ENCODE data around the gene TET1.

DNA sequence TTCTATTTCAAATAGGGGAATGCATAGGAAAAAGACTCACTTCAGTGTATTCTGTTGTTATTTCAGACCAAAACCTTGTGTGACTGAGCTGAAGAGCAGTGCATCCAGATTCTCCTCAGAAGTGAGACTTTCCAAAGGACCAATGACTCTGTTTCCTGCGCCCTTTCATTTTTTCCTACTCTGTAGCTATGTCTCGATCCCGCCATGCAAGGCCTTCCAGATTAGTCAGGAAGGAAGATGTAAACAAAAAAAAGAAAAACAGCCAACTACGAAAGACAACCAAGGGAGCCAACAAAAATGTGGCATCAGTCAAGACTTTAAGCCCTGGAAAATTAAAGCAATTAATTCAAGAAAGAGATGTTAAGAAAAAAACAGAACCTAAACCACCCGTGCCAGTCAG lies 12.0 kb downstream of the TET1 start:
- TF ChIP-seq POLR2A (IDR thresholded peaks at IDR 0.05), result no peak
- TF ChIP-seq, protein P1, sequence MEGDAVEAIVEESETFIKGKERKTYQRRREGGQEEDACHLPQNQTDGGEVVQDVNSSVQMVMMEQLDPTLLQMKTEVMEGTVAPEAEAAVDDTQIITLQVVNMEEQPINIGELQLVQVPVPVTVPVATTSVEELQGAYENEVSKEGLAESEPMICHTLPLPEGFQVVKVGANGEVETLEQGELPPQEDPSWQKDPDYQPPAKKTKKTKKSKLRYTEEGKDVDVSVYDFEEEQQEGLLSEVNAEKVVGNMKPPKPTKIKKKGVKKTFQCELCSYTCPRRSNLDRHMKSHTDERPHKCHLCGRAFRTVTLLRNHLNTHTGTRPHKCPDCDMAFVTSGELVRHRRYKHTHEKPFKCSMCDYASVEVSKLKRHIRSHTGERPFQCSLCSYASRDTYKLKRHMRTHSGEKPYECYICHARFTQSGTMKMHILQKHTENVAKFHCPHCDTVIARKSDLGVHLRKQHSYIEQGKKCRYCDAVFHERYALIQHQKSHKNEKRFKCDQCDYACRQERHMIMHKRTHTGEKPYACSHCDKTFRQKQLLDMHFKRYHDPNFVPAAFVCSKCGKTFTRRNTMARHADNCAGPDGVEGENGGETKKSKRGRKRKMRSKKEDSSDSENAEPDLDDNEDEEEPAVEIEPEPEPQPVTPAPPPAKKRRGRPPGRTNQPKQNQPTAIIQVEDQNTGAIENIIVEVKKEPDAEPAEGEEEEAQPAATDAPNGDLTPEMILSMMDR (IDR thresholded peaks at IDR 0.05), result no peak
